Activated T-helper 17 cell treated with anti-CD3 and anti-CD28 coated beads, Interleukin-2, amount 50 U/mL, for 72 hours (primary cell): Measurements from ENCODE around the gene EHMT1. TPM values are rescaled to one million over a fixed set of nuclear protein-coding genes. Genes with fewer than 3 reads are reported as not detected.
"Not testable (repeated sequence)": the region's sequence is repeated elsewhere in the genome, so short reads cannot be mapped to it uniquely, and the experiment has no call there.

Experiments used
- ATAC-seq: fragments of 150-1000 bp; cut with Tn5 transposase; replicated peaks from 2 replicates; pipeline ENCODE4 v1.10.0; 2021; ENCODE audit warnings: mild to moderate bottlenecking, moderate library complexity
- H3K27ac Mint-ChIP-seq: one replicate; pipeline ENCODE4 v1.8.0; 2022; ENCODE audit warnings: mixed read lengths
- H3K27me3 Mint-ChIP-seq: one replicate; pipeline ENCODE4 v1.8.0; 2022; ENCODE audit warnings: mixed read lengths
- H3K36me3 Mint-ChIP-seq: one replicate; pipeline ENCODE4 v1.8.0; 2022; ENCODE audit warnings: low read depth, mild to moderate bottlenecking, mixed read lengths
- H3K4me1 Mint-ChIP-seq: one replicate; pipeline ENCODE4 v1.8.0; 2022; ENCODE audit warnings: mixed read lengths
- H3K4me3 Mint-ChIP-seq: one replicate; pipeline ENCODE4 v1.8.0; 2022; ENCODE audit warnings: mild to moderate bottlenecking, mixed read lengths
- H3K9me3 Mint-ChIP-seq: one replicate; pipeline ENCODE4 v1.8.0; 2022; ENCODE audit warnings: mixed read lengths
- total RNA-seq, 2 donors: library from RNA; stranded (reverse); gene quantifications; one replicate each; pipeline ENCODE4 v1.2.3, GENCODE V29; 2022

EHMT1 gene
- total RNA-seq, 2 donors from 2014 or later: 77.2 to 77.8 TPM

DNA sequence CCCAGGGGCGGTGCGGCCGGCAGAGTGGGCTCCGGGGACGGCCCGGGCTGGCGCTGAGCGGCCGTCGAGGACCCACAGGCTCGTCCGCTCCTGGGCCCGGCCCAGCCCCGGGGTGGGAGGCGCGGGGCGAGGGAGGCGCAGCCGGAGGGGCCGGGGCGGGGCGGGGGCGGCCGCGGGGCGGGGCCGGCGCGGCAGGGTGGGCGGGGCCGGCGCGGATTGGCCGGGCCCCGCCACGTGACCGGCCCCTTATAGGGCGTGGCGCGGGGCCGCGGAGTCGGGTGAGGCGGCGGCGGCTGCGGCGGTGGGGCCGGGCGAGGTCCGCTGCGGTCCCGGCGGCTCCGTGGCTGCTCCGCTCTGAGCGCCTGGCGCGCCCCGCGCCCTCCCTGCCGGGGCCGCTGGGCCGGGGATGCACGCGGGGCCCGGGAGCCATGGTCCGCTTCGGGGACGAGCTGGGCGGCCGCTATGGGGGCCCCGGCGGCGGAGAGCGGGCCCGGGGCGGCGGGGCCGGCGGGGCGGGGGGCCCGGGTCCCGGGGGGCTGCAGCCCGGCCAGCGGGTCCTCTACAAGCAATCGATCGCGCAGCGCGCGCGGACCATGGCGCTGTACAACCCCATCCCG, 258.8 kb downstream of the EHMT1 start, which contains the start of gene CACNA1B:
Gene CACNA1B, plus strand, starts transcription at position 277 of the 617 bp plus-strand sequence. Its CDS starts 152 bp downstream, at position 429.
- H3K36me3 Mint-ChIP-seq, H3K9me3 Mint-ChIP-seq, H3K27ac Mint-ChIP-seq, H3K4me1 Mint-ChIP-seq: not testable (repeated sequence)
- peak; percentile 52 for ATAC-seq
- Mint-ChIP-seq H3K27me3 (peaks cover 23% of the 10 kb centered on the region), H3K4me3 (peak within 1 kb of the TSS; percentile 14)

DNA sequence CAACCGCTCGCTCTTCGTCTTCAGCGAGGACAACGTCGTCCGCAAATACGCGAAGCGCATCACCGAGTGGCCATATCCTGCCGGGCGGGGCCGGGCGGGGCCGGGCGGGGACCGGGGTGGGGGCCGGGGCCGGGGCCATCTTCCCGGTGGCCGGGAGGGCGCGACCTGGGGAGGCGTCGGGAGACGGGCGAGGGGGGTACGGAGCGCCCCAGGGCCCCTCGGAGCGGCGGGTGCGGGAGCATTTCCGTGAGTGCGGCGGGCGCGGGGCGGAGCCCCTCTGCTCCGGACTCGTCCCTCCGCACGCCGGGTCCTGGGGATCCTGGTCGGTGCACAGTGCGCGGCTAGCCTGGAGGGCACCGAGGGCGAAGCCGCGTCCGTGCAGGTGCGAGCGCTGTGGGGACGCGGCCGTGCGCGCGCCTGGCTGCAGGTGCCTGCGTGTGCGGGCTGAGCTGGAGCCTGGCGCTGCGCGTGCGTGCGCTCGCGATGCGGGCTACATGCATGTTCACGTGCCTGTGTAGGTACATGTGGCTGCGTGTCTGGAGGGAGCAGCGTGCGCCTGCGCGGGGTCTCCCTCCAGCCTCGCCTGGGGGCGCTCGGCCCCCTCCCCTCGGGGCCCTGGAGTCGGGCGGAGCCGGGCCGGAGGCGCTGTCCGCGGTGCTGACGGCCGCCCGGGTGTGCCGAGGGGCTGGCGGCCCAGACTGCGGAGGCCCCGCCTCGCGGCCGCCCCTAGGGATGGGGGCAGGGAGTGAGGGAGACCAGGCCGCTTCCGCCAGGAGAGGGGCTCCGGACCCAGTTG, 259.5 kb downstream of the EHMT1 start:
- Mint-ChIP-seq H3K27me3 (peaks cover 23% of the 10 kb centered on the region), H3K27ac (no peak overlapping the region), H3K4me3 (no peak overlapping the region), H3K4me1 (peaks cover 3% of the 10 kb centered on the region), H3K36me3 (peaks cover 5% of the 10 kb centered on the region), H3K9me3 (no peaks in the 10 kb centered on the region)
- peak; percentile 25 for ATAC-seq

DNA sequence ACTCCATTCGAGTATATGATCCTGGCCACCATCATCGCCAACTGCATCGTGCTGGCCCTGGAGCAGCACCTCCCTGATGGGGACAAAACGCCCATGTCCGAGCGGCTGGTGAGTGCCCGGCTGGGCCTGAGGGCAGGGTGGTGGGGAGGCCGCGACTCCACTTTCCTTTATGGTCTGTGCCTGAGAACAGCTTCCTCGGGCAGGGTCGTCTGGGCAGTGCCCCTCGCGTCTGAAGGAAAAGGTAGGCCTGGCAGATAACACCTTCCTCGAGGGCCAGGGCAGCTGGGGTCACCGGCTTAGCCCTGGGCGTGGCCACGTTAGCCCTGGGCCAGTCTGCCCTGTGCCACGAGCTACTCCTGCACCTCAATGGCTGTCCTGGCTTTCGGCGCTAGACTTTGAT, 260.2 kb downstream of the EHMT1 start:
- H3K4me3 Mint-ChIP-seq: no peak overlapping the region
- peaks cover 19% of the 10 kb centered on the region for H3K27me3 Mint-ChIP-seq
- H3K9me3 Mint-ChIP-seq: no peaks in the 10 kb centered on the region
- H3K27ac Mint-ChIP-seq: no peak overlapping the region
- peaks cover 3% of the 10 kb centered on the region for H3K4me1 Mint-ChIP-seq
- peaks cover 5% of the 10 kb centered on the region for H3K36me3 Mint-ChIP-seq
- no peak for ATAC-seq

- Mint-ChIP-seq H3K4me3 (no peak overlapping the region), H3K27me3 (peaks cover 18% of the 10 kb centered on the region), H3K9me3 (no peaks in the 10 kb centered on the region), H3K27ac (no peak overlapping the region), H3K4me1 (peaks cover 3% of the 10 kb centered on the region), H3K36me3 (peaks cover 5% of the 10 kb centered on the region)
- ATAC-seq: no peak
Measured at GRCh38 chr9:137879566-137880150, 260.9 kb downstream of the EHMT1 start.

DNA sequence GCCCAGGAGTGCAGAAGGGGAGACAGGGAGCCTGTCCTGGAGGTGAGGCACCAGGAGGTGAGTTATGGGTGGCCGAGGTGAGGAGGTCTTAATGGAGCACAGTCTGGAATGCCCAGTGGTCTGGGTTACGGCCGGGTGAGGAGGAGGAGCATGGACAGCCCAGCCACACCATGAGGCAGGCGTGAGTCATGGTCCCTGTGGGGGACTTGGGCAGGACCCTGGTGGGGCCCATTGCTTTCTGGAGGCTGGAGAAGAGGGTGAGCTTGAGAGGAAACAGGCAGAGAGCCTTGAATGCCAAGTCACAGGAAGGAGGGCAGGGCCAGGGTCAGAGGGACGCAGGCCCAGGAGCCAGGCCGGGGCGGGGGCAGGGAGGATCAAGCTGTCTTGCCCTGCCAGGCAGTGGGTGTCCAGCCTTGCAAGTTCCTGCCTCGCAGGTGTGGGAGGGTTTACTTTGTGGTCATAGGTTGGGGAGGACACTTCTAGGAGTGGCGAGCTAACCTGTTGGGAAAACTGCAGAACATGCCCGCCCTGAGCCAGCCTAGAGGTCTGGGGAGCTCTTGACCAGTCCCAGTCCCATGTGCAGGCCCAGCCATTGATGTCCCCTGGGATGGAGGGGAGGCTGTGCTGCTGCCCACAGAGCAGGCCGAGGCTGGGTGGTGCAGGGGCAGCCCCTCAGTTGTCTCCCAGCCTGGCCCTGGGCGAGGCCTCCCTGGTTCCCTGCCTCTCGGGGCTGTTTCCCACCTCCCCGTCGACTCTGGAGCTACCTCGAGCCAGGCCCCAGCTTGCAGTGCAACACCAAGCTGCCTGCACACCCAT, 261.6 kb downstream of the EHMT1 start:
- Mint-ChIP-seq H3K9me3 (no peaks in the 10 kb centered on the region), H3K27me3 (peaks cover 15% of the 10 kb centered on the region), H3K4me1 (peaks cover 3% of the 10 kb centered on the region), H3K27ac (no peak overlapping the region), H3K36me3 (peaks cover 5% of the 10 kb centered on the region), H3K4me3 (no peak overlapping the region)
- no peak for ATAC-seq

GRCh38 chr9:137880976-137881530, 262.2 kb downstream of the EHMT1 start:
- ATAC-seq: no peak
- peaks cover 3% of the 10 kb centered on the region for H3K4me1 Mint-ChIP-seq

GRCh38 chr9:137881591-137882505, 263.0 kb downstream of the EHMT1 start:
- Mint-ChIP-seq H3K27me3 (peaks cover 4% of the 10 kb centered on the region), H3K9me3 (no peaks in the 10 kb centered on the region), H3K27ac (no peak overlapping the region), H3K36me3 (no peaks in the 10 kb centered on the region), H3K4me3 (no peak overlapping the region), H3K4me1 (no peaks in the 10 kb centered on the region)
- no peak for ATAC-seq

More at GRCh38 chr9:137880976-137881530, 262.2 kb downstream of the EHMT1 start:
- H3K9me3 Mint-ChIP-seq: no peaks in the 10 kb centered on the region
- H3K27me3 Mint-ChIP-seq: peaks cover 10% of the 10 kb centered on the region
- no peak overlapping the region for H3K27ac Mint-ChIP-seq
- H3K36me3 Mint-ChIP-seq: peaks cover 5% of the 10 kb centered on the region
- no peak overlapping the region for H3K4me3 Mint-ChIP-seq

DNA sequence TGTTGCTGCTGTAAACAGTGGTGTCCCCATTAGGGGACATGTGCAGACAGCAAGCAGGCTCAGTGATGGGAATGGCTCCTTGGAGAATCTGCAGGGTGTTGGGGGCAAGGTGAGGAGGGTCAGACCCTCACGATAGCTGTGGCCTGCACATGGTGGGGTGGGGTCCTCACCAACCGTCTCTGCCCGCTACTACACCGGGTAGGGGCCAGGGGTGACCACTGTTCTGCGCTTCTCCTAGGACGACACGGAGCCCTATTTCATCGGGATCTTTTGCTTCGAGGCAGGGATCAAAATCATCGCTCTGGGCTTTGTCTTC, 263.7 kb downstream of the EHMT1 start:
- Mint-ChIP-seq H3K27me3 (peaks cover 4% of the 10 kb centered on the region), H3K27ac (no peak overlapping the region), H3K9me3 (no peaks in the 10 kb centered on the region), H3K36me3 (no peaks in the 10 kb centered on the region), H3K4me3 (no peak overlapping the region), H3K4me1 (no peaks in the 10 kb centered on the region)
- ATAC-seq: no peak

DNA sequence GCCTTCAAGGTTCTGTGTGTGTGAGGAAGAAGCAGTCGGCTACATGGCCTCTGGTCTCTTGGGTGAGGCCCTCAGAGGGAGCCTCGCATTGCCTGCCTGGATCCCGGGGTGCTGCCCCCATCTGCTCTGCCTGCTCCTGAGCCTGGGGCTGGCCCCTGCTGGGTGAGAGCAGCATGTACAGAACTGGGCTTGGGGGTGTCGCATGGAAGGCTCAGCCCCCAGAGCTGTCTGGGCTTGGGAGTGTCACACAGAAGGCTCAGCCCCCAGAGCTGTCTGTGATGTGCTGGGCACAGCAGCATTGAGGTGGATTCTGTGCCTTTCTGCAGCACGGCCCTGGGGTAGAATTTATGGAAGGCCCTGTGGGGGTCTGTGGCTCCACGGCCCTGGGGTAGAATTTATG, 265.2 kb downstream of the EHMT1 start:
- not testable (repeated sequence) for H3K27ac Mint-ChIP-seq, H3K27me3 Mint-ChIP-seq, H3K4me1 Mint-ChIP-seq, H3K4me3 Mint-ChIP-seq, H3K9me3 Mint-ChIP-seq, H3K36me3 Mint-ChIP-seq, ATAC-seq

DNA sequence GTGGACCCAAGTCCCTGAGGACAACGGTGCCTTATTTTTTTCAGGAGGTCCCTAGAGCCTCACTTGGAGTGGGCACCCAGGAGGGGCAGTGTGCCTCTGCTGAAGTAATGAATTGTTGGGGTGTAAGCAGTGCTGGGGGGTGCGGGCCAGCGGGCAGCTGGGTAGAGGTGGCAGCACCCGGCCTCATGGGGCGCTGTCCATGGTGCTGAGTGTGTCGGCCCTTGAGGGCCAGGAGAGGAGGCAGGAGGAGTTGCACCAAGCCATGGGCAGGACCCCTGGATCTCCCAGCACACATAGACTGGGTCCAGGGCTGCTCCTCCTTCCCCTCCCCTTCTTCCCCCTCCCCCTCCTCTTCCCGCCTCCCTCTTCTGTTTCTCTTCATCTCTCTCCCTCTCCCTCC, 265.7 kb downstream of the EHMT1 start:
- H3K27me3 Mint-ChIP-seq, H3K4me1 Mint-ChIP-seq, H3K9me3 Mint-ChIP-seq, H3K4me3 Mint-ChIP-seq, H3K27ac Mint-ChIP-seq, H3K36me3 Mint-ChIP-seq: not testable (repeated sequence)
- ATAC-seq: peak; percentile 26

DNA sequence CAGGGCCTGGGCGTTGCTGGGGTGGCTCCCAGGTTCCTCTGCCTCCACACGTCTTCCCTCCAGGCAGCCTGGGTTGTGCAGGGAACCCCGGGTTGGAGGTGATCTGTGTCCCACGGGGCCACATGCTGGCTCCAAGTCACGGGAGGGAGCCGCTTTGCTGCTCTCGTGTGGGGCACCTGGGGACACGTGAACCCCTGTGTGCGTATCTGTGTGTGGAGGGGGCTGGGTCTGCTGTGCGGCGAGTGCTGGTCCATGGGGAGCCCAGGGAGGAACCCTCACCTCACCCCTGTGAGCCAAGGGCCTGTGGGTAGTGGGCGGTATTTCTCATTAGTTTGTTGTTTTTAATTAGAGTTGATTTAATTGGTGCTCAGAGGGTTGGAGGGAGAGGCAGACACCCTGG, 266.3 kb downstream of the EHMT1 start:
- not testable (repeated sequence) for H3K4me3 Mint-ChIP-seq, H3K36me3 Mint-ChIP-seq, H3K27ac Mint-ChIP-seq, H3K9me3 Mint-ChIP-seq, H3K27me3 Mint-ChIP-seq, H3K4me1 Mint-ChIP-seq, ATAC-seq
